HepG2 (cell line): Measurements from ENCODE around the gene NME4. TPM values are rescaled to one million over a fixed set of nuclear protein-coding genes. Genes with fewer than 3 reads are reported as not detected.
A peak's percentile ranks its signal among the peaks of the same experiment; 100 is the strongest.

Experiments
- ARID2 ChIP-seq: sonication (generic); formaldehyde crosslinking; IDR thresholded peaks from 2 replicates; pipeline ENCODE4 v1.8.1; 2022; ENCODE audit warnings: mild to moderate bottlenecking, missing genetic modification reagents, borderline replicate concordance
- ARID4A ChIP-seq: sonication (generic); formaldehyde crosslinking; IDR thresholded peaks from 2 replicates; pipeline ENCODE4 v1.5.0; 2020; ENCODE audit warnings: mild to moderate bottlenecking, missing genetic modification reagents, borderline replicate concordance
- DZIP1 ChIP-seq: sonication (generic); formaldehyde crosslinking; IDR thresholded peaks from 2 replicates; pipeline ENCODE4 v1.5.0; 2020; ENCODE audit warnings: mild to moderate bottlenecking, missing genetic modification reagents
- HNF1B ChIP-seq: sonication (generic); formaldehyde crosslinking; IDR thresholded peaks from 2 replicates; pipeline ENCODE4 v1.5.1; 2020; ENCODE audit warnings: mild to moderate bottlenecking, moderate library complexity, missing genetic modification reagents
- LCORL ChIP-seq, 2 experiments: fragments of 450-650 bp in 1 of 2; sonication (generic) in 1 of 2; formaldehyde crosslinking in 1 of 2; IDR thresholded peaks; 2 replicates each; pipeline versions ENCODE4 v1.5.0 to v1.6.1; 2017 to 2020; ENCODE audit warnings: antibody characterized with exemption in 1 of 2, missing genetic modification reagents in 1 of 2
- MEIS2 ChIP-seq: sonication (generic); formaldehyde crosslinking; IDR thresholded peaks from 2 replicates; pipeline ENCODE4 v1.9.0; 2021; ENCODE audit warnings: mild to moderate bottlenecking, missing genetic modification reagents
- RARA ChIP-seq: IDR thresholded peaks from 2 replicates; pipeline ENCODE4 v1.6.1; 2016; ENCODE audit warnings: missing genetic modification reagents, missing compliant biosample characterization
- RBM39 ChIP-seq: fragments of 200-400 bp; formaldehyde crosslinking; IDR thresholded peaks from one replicate; pipeline ENCODE4 v1.6.1; 2018; ENCODE audit warnings: antibody characterized with exemption, mild to moderate bottlenecking, low read depth, low read length; ENCODE audit not compliant: poor library complexity, severe bottlenecking
- ZBTB39 ChIP-seq: sonication (generic); formaldehyde crosslinking; IDR thresholded peaks from 2 replicates; pipeline ENCODE4 v1.5.0; 2020; ENCODE audit warnings: missing genetic modification reagents
- polyA plus RNA-seq, 8 experiments: library from polyadenylated mRNA; depleted of rRNA in 3 of 8; stranded (reverse) in 7 of 8; unstranded in 1 of 8; fragments of >200 nt; fragmentation: Illumina TruSeq in 4 of 8; extraction: Trizol in 4 of 8; gene quantifications; 2 replicates each; pipeline versions ENCODE4 v1.2.1 to v1.2.3, GENCODE V29; 2011 to 2016; ENCODE audit warnings: low read depth in 4 of 8, missing spikeins in 1 of 8, mixed read lengths in 1 of 8; ENCODE audit not compliant: insufficient read depth in 1 of 8
- total RNA-seq, 5 experiments: library from RNA; depleted of rRNA; stranded (reverse); fragments of >200 nt; fragmentation: Illumina TruSeq; extraction: Trizol; gene quantifications; 2 replicates each; pipeline ENCODE4 v1.2.3, GENCODE V29; 2016; ENCODE audit warnings: low read depth in 1 of 5
- TF ChIP-seq, protein P1 (sequence below): sonication (generic); formaldehyde crosslinking; IDR thresholded peaks from 2 replicates; pipeline ENCODE4 v1.5.1; 2020; ENCODE audit warnings: missing genetic modification reagents, mild to moderate bottlenecking, borderline replicate concordance
- TF ChIP-seq, protein P2 (sequence below): sonication (generic); formaldehyde crosslinking; conservative IDR thresholded peaks from 2 replicates; pipeline ENCODE4 v1.4.0; 2020; ENCODE audit warnings: missing genetic modification reagents

Gene NME4
- total and polyA plus RNA-seq, 2 of the 13 experiments (the other 11 are each of a cell fraction or from before 2014, with no cell fraction given) = 121 to 263 TPM

DNA sequence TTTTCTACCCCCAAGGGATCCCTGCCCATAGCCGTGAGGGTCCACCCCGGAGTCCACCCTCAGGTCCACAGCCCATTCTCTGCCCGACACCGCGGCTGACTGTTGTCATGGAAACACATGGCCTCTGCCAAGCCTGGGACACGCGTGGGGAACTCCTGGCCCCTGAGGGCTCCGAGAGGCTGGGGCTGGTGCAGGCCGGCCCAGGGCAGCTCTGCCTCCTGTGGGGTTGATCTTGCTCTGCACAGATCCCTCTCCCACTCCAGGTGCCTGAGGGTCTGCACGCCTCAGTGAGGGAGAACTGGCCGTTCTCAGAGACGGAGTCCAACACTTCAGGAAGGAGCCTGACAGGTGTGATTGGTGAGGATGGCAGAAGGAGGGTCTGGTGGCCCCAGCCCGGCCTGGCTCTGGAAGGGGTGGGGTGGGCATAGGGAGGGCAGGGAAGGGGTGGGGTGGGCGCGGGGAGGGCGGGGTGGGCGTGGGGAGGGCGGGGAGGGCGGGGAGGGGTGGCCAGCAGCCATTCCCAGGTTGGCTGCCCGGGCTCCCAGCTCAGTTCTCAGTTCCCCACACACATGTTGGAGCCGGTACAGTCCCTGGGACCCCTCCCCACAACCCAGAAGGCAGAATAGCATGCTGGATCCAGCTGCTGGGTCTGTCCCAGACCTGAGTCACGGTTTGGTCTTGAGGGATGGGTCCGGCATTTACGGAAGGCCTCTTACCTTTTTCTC, 33.1 kb upstream of the NME4 start (continued):
- 0 out of 2 replicates have a peak, but pooled peaks have one; percentile 9 for TF ChIP-seq DZIP1 (CRISPR knock-in tag)
- TF ChIP-seq, protein P1, sequence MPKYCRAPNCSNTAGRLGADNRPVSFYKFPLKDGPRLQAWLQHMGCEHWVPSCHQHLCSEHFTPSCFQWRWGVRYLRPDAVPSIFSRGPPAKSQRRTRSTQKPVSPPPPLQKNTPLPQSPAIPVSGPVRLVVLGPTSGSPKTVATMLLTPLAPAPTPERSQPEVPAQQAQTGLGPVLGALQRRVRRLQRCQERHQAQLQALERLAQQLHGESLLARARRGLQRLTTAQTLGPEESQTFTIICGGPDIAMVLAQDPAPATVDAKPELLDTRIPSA = no peak
- 0 out of 2 replicates have a peak, but pooled peaks have one; percentile 15 for TF ChIP-seq MEIS2 (CRISPR knock-in tag)
- peak; percentile 7; the same call in 1 of the 2 replicates for TF ChIP-seq ARID4A (CRISPR knock-in tag)
- TF ChIP-seq, protein P2, sequence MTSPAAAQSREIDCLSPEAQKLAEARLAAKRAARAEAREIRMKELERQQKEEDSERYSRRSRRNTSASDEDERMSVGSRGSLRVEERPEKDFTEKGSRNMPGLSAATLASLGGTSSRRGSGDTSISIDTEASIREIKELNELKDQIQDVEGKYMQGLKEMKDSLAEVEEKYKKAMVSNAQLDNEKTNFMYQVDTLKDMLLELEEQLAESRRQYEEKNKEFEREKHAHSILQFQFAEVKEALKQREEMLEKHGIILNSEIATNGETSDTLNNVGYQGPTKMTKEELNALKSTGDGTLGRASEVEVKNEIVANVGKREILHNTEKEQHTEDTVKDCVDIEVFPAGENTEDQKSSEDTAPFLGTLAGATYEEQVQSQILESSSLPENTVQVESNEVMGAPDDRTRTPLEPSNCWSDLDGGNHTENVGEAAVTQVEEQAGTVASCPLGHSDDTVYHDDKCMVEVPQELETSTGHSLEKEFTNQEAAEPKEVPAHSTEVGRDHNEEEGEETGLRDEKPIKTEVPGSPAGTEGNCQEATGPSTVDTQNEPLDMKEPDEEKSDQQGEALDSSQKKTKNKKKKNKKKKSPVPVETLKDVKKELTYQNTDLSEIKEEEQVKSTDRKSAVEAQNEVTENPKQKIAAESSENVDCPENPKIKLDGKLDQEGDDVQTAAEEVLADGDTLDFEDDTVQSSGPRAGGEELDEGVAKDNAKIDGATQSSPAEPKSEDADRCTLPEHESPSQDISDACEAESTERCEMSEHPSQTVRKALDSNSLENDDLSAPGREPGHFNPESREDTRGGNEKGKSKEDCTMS = no peak
- TF ChIP-seq LCORL (IDR thresholded peaks at IDR 0.05) = no peak
- TF ChIP-seq LCORL (CRISPR knock-in tag; IDR thresholded peaks at IDR 0.05) = 0 out of 2 replicates have a peak, but pooled peaks have one; percentile 38
- 0 out of 2 replicates have a peak, but pooled peaks have one; percentile 3 for TF ChIP-seq RARA (CRISPR knock-in tag)
- TF ChIP-seq ARID2 (CRISPR knock-in tag) = no peak
- 0 out of 2 replicates have a peak, but pooled peaks have one; percentile 26 for TF ChIP-seq HNF1B
- TF ChIP-seq RBM39 = no peak
- 0 out of 2 replicates have a peak, but pooled peaks have one; percentile 55 for TF ChIP-seq ZBTB39 (CRISPR knock-in tag)
